Prostate gland (tissue), 2 donors: ENCODE data around the gene ASXL1.

ENCODE experiments used
- CTCF ChIP-seq, 4 experiments: fragments of 200-600 bp in 2 of 4; fragments of 450-650 bp in 2 of 4; sonication (generic) in 2 of 4; IDR thresholded peaks; 1 replicate in 3 of 4; 2 replicates in 1 of 4; pipeline ENCODE4 v1.5.1; 2016 to 2019; ENCODE audit warnings: antibody characterized with exemption in 4 of 4, mild to moderate bottlenecking in 2 of 4, moderate library complexity in 2 of 4
- POLR2A ChIP-seq: fragments of 450-650 bp; IDR thresholded peaks from one replicate; pipeline ENCODE4 v1.6.1; 2016; ENCODE audit warnings: antibody characterized with exemption, mild to moderate bottlenecking
- POLR2AphosphoS5 ChIP-seq: sonication (generic); formaldehyde crosslinking; IDR thresholded peaks from one replicate; pipeline ENCODE4 v1.6.1; 2017; ENCODE audit warnings: antibody characterized with exemption

- TF ChIP-seq POLR2AphosphoS5 (no peak), CTCF (IDR thresholded peaks at IDR 0.05) (no peak), POLR2A (no peak)
These were observed 93.7 kb downstream of the ASXL1 start for GRCh38 chr20:32451682-32452461.
